GM10847 (cell line): ENCODE measurements around the gene HNRNPM.

Experiments
- POLR2A ChIP-seq: IDR thresholded peaks from 2 replicates; pipeline ENCODE4 v1.6.1; 2011; ENCODE audit not compliant: insufficient read length; ENCODE audit errors: extremely low read depth

The HNRNPM gene

GRCh38 chr19:8455018-8455417, 10.2 kb downstream of the HNRNPM start:
- no peak for TF ChIP-seq POLR2A

DNA sequence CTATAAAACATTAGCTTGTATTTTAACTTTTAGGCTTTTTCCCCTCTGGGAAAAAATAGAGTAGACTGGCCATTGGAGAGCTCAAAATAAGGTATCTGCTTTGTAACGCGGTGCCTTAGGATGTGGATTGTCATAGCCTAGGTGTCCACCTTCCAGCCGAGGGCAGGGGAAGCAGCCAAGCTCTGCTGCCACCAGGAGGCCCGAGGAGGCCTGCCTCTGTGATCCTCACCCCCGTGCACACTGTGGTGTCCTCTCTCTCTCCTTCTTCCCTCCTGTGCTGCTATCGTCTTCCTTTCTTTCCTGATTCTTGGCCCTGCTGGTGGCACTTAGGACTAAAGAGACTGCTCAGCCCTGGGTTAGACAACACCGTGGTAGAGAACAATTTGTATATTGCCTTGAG, 11.3 kb downstream of the HNRNPM start:
- TF ChIP-seq POLR2A, result no peak

- no peak for TF ChIP-seq POLR2A
These were observed 12.4 kb downstream of the HNRNPM start for GRCh38 chr19:8457209-8457608.

GRCh38 chr19:8457827-8458226, 13.1 kb downstream of the HNRNPM start:
- TF ChIP-seq POLR2A, result no peak

GRCh38 chr19:8458380-8458779, 13.6 kb downstream of the HNRNPM start:
- no peak for TF ChIP-seq POLR2A

DNA sequence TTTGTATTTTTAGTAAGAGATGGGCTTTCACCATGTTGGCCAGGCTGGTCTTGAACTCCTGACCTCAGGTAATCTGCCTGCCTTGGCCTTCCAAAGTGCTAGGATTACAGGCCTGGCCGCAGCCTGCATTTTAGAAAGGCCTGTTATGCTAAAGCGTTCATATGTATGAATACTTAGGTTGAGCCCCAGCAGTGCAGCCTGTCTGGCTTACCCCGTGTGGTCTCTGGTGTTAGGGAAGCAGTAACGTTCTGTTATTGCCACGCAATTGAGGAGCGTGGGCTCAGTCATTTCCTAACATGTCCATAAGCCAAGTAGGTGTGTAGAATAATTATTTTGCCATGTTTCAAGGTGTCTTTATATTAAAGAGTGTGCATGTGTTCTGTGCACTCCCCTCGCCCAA, 14.3 kb downstream of the HNRNPM start:
- no peak for TF ChIP-seq POLR2A

DNA sequence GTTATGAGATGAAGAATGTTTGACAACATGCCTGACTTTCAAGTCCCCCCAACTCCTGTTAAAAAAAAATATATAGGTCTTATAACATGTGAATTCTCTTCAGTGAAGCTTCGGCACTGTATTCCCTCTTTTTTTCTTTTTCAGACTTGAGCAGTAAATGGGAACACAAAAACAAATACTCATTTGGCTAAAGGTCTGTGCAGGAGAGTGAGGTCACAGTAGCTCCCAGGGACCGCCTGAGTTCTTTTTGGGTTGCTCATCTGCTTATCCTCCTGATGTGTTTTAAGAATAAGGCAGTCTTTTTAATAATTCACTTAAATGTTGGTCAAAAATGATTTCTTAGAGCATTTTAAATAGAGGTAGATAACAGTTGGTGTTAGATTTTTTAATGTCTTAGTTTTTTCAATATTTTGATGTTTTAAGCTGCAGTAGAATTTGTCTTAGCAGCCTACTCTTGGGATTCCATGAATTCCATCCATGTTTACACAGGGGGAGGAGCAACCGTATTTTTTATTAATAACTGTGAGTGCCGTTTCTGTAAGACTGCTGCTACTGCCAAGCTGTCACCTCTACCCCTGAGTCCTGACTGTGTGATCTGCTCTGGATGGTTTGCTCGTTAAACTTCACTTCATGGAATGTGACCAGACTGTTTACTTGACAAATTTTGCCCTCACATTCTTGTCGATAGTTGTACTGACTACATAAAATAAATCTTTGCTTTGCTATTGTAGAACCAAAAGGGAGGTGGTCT, 14.9 kb downstream of the HNRNPM start:
- no peak for TF ChIP-seq POLR2A

DNA sequence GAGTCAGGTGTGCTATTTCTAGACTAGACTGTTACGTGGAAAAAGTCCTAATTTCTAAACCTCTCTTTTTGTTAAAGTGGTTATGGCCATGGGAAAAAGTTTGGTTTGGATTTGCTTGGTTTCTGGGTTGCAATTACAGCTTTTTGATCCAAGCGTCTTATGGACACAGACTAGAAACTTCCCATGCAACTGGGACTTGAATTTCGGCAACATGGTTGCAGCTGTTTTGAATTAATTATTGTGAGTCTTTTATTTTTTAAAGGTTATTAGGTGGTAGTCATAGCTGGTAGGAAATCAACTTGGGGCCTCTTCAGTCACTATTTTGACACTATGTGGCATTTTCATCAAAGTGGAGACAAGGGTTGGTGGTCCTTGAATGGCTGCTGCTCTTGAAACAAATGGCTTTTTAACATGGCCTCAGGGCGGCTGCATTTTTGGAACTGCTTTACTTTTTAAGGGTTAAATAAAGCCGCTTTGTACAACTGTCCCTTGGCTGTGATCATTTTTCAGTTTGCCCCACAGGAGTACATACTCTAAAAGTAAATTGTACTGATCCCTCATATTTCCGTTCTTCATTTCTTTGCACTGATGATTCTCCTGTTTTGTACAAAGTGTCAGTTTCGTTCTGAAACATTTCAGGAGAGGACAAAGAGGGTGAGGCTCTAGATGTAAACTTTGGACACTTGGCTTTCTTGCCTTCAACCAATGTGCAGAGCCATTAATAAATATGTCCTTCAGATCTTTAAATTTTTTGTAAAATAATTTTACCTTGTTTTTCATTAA, 15.9 kb downstream of the HNRNPM start:
- TF ChIP-seq POLR2A, result no peak

DNA sequence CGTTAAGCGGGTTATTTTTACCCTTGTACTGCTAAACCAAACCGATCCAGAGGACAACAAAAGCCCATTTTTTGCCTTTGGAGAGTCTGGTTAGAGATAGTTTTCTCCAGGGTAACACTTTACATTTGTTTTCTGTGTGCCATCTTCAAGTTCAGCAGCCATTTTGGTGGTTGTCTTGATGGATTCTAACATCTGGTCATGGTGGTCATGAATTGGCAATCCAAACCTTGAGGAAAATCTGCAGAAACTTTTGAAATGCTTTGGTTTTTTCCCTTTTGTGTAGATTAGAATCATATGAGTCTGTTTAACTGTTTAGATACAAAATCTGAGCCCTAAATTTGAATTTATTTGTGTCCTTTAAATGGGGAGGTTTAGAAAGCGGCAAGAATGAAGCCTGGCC, 16.6 kb downstream of the HNRNPM start:
- TF ChIP-seq POLR2A, result no peak

GRCh38 chr19:8461891-8462290, 17.1 kb downstream of the HNRNPM start:
- no peak for TF ChIP-seq POLR2A

- no peak for TF ChIP-seq POLR2A
These were observed 17.8 kb downstream of the HNRNPM start for GRCh38 chr19:8462571-8462970.

GRCh38 chr19:8463365-8463764, 18.6 kb downstream of the HNRNPM start:
- no peak for TF ChIP-seq POLR2A

- TF ChIP-seq POLR2A, result no peak
These were observed 21.2 kb downstream of the HNRNPM start for GRCh38 chr19:8466018-8466417.

GRCh38 chr19:8468124-8468523, 23.3 kb downstream of the HNRNPM start:
- no peak for TF ChIP-seq POLR2A

DNA sequence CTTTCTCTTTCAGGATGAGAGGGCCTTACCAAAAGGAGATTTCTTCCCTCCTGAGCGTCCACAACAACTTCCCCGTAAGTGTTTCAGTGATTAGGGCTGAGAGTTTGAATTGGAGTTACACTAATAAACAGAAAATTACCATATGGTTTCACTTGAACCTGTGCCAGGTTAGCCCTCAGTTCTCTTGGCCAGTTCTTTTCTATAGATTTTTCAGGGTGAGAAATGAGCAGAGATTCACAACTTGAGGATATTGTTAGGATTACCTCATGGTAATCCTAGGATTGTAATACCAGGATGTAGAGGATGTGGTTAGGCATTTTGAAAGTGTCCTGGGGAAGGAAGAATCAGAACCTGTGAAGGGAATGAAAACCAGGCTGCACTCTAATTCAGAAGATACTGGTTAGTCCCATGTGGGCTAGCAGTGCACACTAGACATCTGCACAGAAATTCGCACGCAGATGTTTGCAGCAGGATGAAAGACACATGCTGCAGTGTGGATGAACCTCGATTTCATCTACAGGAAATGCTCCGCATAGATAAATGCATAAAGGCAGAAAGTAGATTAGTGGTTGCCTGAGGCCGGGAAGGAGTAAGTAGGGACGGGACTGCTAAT, 24.1 kb downstream of the HNRNPM start:
- TF ChIP-seq POLR2A, result no peak

DNA sequence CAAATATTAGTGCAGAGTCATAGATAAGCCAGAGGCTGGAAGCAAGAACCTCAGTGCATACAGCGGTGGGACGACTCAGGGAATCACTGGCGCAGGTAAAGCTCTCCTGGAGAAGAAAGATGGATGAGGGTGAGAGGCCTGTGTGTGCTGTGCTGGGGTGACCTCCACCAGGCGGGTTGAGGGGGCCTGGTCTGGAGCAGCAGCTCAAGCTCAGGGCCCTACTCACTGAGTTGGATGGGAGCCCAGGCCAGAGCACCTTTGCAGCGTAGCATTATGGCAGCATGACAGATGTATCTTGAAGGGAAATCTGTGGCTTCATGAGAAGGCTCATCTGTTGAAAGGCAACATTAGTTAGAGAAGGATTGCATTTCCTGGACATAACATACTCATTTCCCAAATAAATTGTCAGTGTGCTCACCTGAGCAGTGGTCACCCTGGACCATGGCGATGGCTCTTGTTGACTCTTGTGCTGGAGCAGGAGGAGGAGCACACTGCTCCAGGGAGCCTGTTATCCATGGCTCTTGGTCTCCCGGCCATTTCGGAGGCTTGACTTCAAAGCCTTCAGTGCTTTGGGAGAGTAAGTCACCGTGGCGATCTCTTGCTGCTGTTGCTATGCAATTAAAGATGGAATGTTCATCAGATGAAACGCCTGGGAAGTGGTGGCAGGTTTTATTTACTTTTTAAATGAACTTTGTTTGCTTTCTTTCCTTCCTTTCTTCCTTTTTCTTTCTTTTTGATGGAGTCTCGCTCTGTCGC, 25.0 kb downstream of the HNRNPM start:
- no peak for TF ChIP-seq POLR2A
